ENCODE results near the gene RAB2B.

The RAB2B gene

DNA sequence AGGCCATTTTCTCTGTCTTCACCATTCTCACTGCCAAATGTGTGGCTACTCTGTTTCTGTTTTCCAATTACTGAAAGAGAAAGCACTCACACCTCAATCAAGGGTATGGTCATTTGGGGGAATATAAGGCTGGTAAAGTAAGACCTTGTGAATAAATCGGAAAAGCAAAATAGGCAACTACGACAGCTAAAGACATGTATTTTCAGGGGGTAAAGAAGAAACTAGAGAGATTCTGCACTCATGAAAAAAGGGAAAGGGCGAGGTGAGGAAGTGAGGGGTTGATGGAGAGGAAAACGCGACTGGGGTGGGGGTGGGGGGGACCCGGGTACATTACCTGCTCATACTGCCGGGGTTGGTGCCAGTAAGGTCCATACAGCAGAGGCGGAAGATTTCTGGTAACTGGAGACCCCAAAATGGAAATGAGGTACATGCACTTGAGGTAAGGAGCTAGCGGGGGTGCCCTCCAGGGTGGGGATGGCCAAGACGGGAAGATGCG is 40.1 kb downstream of the RAB2B start:
- TF ChIP-seq REST (IDR thresholded peaks at IDR 0.05; ENCODE audit: insufficient read depth in 1 of 2, low read depth in 2 of 2, low read length in 2 of 2): no peak
- TF ChIP-seq SIN3A (IDR thresholded peaks at IDR 0.05; ENCODE audit: borderline replicate concordance, insufficient read depth, low read length): no peak
- no peak for TF ChIP-seq TAF1 (IDR thresholded peaks at IDR 0.05; ENCODE audit: borderline replicate concordance, insufficient read depth, low read length)
- TF ChIP-seq FOXP2 (optimal IDR thresholded peaks at IDR 0.05; ENCODE audit: borderline replicate concordance, extremely low read depth, extremely low read length, insufficient read depth): no peak
- no peak for TF ChIP-seq POLR2AphosphoS5 (IDR thresholded peaks at IDR 0.05; ENCODE audit: low read depth, low read length)

DNA sequence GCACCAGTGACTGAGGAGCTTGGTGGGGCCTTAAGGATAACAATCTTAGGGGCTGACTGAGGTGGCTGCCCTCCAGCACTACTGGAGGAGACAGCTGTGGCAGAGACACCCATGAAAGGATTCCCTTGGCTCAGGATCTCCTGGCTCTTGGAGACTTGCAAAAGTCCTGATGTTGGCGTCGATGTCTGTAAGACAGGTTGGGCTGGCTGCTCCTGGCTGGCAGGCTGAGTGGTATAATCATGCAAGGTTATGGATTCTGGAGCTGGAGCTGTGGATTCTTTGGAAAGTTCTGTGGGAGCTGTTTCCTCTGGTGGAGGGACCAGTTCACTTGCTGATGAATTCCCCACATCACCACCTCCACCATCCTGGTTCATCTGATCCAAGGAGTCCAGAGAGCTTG is 45.6 kb downstream of the RAB2B start:
- TF ChIP-seq SIN3A (IDR thresholded peaks at IDR 0.05; ENCODE audit: borderline replicate concordance, insufficient read depth, low read length) (no peak), POLR2AphosphoS5 (IDR thresholded peaks at IDR 0.05; ENCODE audit: low read depth, low read length) (no peak), FOXP2 (optimal IDR thresholded peaks at IDR 0.05; ENCODE audit: borderline replicate concordance, extremely low read depth, extremely low read length, insufficient read depth) (no peak), TAF1 (IDR thresholded peaks at IDR 0.05; ENCODE audit: borderline replicate concordance, insufficient read depth, low read length) (no peak), REST (IDR thresholded peaks at IDR 0.05; ENCODE audit: insufficient read depth in 1 of 2, low read depth in 2 of 2, low read length in 2 of 2) (no peak)

- TF ChIP-seq FOXP2 (optimal IDR thresholded peaks at IDR 0.05; ENCODE audit: borderline replicate concordance, extremely low read depth, extremely low read length, insufficient read depth) (no peak), POLR2AphosphoS5 (IDR thresholded peaks at IDR 0.05; ENCODE audit: low read depth, low read length) (no peak), SIN3A (IDR thresholded peaks at IDR 0.05; ENCODE audit: borderline replicate concordance, insufficient read depth, low read length) (no peak), TAF1 (IDR thresholded peaks at IDR 0.05; ENCODE audit: borderline replicate concordance, insufficient read depth, low read length) (no peak), REST (IDR thresholded peaks at IDR 0.05; ENCODE audit: insufficient read depth in 1 of 2, low read depth in 2 of 2, low read length in 2 of 2) (no peak)
Observed at GRCh38 chr14:21428930-21429329, 47.8 kb downstream of the RAB2B start.

DNA sequence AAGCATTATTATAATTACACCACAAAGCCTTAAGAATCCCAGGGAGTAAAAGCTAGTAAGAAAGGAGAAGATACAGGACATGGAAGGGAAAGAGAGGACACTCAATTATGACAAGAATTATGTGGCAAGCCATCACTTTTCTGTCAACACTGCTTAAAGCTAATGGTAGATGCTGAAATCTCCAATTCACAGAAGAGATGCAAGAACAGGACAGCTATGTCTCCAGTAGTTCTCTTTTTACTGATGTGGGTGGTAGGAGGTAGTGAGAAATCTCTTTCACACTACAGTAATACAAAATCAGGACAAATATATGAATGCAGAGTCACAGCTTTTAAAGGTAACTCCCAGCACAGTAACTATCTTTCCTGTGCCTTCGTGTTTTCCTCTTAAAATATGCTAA is 50.1 kb downstream of the RAB2B start:
- no peak for TF ChIP-seq TAF1 (IDR thresholded peaks at IDR 0.05; ENCODE audit: borderline replicate concordance, insufficient read depth, low read length)
- TF ChIP-seq REST (IDR thresholded peaks at IDR 0.05; ENCODE audit: insufficient read depth in 1 of 2, low read depth in 2 of 2, low read length in 2 of 2): no peak
- TF ChIP-seq SIN3A (IDR thresholded peaks at IDR 0.05; ENCODE audit: borderline replicate concordance, insufficient read depth, low read length): no peak

GRCh38 chr14:21419528-21419927 is 57.2 kb downstream of the RAB2B start:
- TF ChIP-seq SIN3A (IDR thresholded peaks at IDR 0.05; ENCODE audit: borderline replicate concordance, insufficient read depth, low read length): no peak
- no peak for TF ChIP-seq FOXP2 (optimal IDR thresholded peaks at IDR 0.05; ENCODE audit: borderline replicate concordance, extremely low read depth, extremely low read length, insufficient read depth)
- TF ChIP-seq TAF1 (IDR thresholded peaks at IDR 0.05; ENCODE audit: borderline replicate concordance, insufficient read depth, low read length): no peak
- TF ChIP-seq REST (IDR thresholded peaks at IDR 0.05; ENCODE audit: insufficient read depth in 1 of 2, low read depth in 2 of 2, low read length in 2 of 2): no peak
- no peak for TF ChIP-seq POLR2AphosphoS5 (IDR thresholded peaks at IDR 0.05; ENCODE audit: low read depth, low read length)
